ENCODE results near the gene FAM24A. TPM values are rescaled to one million over a fixed set of nuclear protein-coding genes. Genes with fewer than 3 reads are reported as not detected.
"Not testable (repeated sequence)": the region's sequence is repeated elsewhere in the genome, so short reads cannot be mapped to it uniquely, and the experiment has no call there.

Gene FAM24A
- total and polyA plus RNA-seq, 7 donors, result not detected

DNA sequence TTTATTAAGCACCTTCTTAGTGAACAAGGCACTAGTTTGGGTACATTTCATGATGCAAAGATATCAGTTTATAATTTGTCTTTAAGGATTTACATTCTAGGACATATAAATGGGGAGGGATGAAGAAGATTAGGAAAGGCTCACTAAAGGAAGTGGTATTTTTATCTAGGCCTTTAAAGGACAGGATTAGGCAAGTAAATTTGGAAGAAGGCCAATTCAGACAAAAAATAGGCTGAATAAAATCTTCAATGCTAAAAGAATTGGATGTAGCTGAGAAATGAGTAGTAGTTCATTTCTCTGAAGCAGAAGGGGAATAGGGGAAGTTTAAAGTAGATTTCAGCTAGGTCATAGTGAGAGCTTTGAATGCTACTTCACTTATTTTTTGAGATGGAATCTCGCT lies 26.2 kb upstream of the FAM24A start:
- H3K27me3 ChIP-seq (ENCODE audit: insufficient read depth in 3 of 3, low read length in 2 of 3), result peaks cover 0 to 15% (median 4%) of the 10 kb centered on the region in 3 donors
- no peaks in the 10 kb centered on the region for H3K9me3 ChIP-seq
- H3K36me3 ChIP-seq (ENCODE audit: insufficient read depth in 1 of 2, low read depth in 1 of 2), result no peaks in the 10 kb centered on the region
- H3K4me3 ChIP-seq, result no peak overlapping the region
- no peak for ATAC-seq
- 98 to 100% (median 100%) methylated on average over 1 of the region's 1 CpG for WGBS, 3 donors
- no peak for DNase-seq
- H3K27ac ChIP-seq, result no peak overlapping the region
- intact Hi-C loops (cut with DNase I), result no loop called here
- TF ChIP-seq, protein P1, sequence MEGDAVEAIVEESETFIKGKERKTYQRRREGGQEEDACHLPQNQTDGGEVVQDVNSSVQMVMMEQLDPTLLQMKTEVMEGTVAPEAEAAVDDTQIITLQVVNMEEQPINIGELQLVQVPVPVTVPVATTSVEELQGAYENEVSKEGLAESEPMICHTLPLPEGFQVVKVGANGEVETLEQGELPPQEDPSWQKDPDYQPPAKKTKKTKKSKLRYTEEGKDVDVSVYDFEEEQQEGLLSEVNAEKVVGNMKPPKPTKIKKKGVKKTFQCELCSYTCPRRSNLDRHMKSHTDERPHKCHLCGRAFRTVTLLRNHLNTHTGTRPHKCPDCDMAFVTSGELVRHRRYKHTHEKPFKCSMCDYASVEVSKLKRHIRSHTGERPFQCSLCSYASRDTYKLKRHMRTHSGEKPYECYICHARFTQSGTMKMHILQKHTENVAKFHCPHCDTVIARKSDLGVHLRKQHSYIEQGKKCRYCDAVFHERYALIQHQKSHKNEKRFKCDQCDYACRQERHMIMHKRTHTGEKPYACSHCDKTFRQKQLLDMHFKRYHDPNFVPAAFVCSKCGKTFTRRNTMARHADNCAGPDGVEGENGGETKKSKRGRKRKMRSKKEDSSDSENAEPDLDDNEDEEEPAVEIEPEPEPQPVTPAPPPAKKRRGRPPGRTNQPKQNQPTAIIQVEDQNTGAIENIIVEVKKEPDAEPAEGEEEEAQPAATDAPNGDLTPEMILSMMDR (IDR thresholded peaks at IDR 0.05), result no peak
- no peaks in the 10 kb centered on the region for H3K4me1 ChIP-seq

DNA sequence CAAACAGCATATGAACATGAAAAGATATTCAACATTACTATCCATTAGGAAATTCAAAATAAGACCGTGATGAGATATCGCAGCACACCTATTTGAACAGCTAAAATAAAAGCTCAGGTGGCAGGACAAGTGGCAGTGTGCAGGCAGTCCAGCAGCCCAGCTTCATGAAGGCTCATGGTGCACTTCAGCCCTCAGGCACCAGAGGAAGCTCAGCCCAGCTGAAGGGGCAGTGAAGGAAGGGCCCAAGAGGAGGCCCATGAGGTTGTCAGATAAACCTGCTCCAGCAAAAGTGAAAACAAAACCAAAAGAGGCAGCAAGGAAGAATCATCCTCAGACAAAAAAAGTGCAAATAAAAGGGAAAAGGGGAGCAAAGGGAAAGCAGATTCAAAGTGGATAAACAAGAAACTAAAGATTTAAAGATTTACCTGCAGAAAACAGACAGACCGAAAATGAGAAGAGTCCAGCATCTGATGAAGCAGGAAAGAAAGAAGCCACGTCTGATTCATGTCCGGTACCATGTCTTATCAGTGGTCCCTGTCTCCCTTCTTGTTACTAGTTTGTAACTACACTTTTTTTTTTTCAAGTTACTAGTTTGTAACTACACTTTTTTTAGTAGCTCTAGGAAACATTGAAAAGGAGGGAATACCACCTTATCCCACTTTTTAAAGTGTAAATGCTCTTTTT lies 16.0 kb upstream of the FAM24A start:
- ATAC-seq (no peak), DNase-seq (no peak)
- Histone ChIP-seq H3K9me3 (no peaks in the 10 kb centered on the region), H3K4me1 (no peaks in the 10 kb centered on the region), H3K36me3 (ENCODE audit: insufficient read depth in 1 of 2, low read depth in 1 of 2) (no peaks in the 10 kb centered on the region), H3K4me3 (no peak overlapping the region), H3K27ac (no peak overlapping the region), H3K27me3 (ENCODE audit: insufficient read depth in 3 of 3, low read length in 2 of 3) (no peaks in the 10 kb centered on the region)
- 87 to 90% (median 89%) methylated on average over 5 of the region's 5 CpGs for WGBS, 3 donors
- intact Hi-C loops (cut with DNase I), result no loop called here
- TF ChIP-seq, protein P1 (IDR thresholded peaks at IDR 0.05), result no peak

DNA sequence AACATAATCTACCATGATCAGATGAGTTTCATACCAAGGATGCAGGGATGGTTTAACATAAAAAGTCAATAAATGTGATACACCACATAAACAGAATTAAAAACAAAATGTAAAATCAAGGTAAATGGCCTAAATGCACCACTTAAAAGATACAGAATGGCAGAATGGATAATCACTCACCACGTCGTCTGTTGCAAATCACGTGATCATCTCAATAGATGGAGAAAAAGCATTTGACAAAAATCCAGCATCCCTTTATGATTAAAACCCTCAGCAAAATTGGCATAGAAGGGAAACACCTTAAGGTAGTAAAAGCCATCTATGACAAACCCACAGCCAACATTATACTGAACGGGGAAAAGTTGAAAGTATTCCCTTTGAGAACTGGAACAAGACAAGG lies 6.5 kb upstream of the FAM24A start:
- intact Hi-C loops (cut with DNase I); ATAC-seq; H3K9me3 ChIP-seq; H3K27ac ChIP-seq; H3K36me3 ChIP-seq (ENCODE audit: insufficient read depth in 1 of 2, low read depth in 1 of 2); H3K27me3 ChIP-seq (ENCODE audit: insufficient read depth in 3 of 3, low read length in 2 of 3); H3K4me1 ChIP-seq; DNase-seq; H3K4me3 ChIP-seq: not testable (repeated sequence)
- 73 to 75% (median 74%) methylated on average over 4 of the region's 4 CpGs for WGBS, 3 donors

DNA sequence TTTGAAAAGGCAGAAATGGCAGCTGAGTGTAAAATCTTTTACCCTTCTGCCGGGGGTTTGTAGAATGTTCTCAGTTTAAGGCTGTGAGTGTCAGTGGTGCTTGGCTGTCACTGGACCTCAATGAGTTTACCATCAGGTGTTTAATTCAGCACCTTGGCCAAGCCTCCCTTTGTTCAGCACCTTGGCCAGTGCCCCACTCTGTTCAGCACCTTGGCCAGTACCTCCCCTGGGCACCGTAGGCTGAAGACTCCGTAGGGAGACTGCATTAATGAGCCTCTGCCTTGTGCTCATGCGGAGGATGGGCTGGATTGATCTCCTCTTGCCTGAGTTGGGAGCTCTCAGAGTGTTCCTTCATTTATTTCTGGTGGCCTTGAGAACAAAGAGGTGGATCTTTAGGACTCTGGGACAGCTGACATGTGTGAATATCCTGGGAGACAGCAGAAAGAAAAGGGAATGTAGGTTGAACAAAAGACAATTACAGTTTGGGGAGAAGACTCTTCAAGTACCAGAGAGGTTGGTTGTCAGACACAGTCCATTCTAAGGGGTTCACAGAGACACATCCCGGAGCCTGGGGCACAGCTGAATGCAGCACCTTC lies 1.6 kb downstream of the FAM24A start:
- no peaks in the 10 kb centered on the region for H3K27me3 ChIP-seq (ENCODE audit: insufficient read depth in 3 of 3, low read length in 2 of 3)
- DNase-seq (peak in 1 of 2 donors; percentile 17), ATAC-seq (peak in 1 of 4 donors; percentile 55)
- TF ChIP-seq, protein P1 (IDR thresholded peaks at IDR 0.05), result no peak
- H3K4me1 ChIP-seq, result no peaks in the 10 kb centered on the region
- WGBS, 3 donors, result 22 to 29% (median 22%) methylated on average over 5 of the region's 5 CpGs
- no peak overlapping the region for H3K4me3 ChIP-seq
- no peaks in the 10 kb centered on the region for H3K36me3 ChIP-seq (ENCODE audit: insufficient read depth in 1 of 2, low read depth in 1 of 2)
- no peaks in the 10 kb centered on the region for H3K9me3 ChIP-seq
- intact Hi-C loops (cut with DNase I), result no loop called here
- H3K27ac ChIP-seq, result no peak overlapping the region

DNA sequence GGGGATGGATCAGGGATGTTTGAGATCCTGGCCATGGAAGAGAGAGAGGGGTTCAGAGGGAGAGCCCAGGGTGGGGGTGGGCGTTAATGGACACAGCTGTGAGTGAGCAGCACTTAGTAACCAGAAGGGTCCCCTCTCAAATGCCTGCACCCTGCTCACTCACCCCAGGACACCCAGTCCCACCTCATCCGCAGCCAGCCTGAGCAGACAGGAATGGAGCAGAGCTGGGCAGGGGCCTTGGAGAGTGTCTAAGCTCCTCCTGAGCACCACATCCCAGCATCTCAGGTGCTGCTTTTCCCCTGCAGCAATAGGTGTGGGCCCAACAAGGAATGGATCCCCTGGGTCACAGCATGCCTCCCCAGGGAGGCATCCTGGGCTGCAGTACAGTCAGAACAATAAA lies 5.3 kb downstream of the FAM24A start:
- Histone ChIP-seq H3K4me1 (no peaks in the 10 kb centered on the region), H3K9me3 (no peaks in the 10 kb centered on the region), H3K27me3 (ENCODE audit: insufficient read depth in 3 of 3, low read length in 2 of 3) (no peaks in the 10 kb centered on the region), H3K4me3 (no peak overlapping the region), H3K27ac (no peak overlapping the region), H3K36me3 (ENCODE audit: insufficient read depth in 1 of 2, low read depth in 1 of 2) (no peaks in the 10 kb centered on the region)
- intact Hi-C loops (cut with DNase I), result no loop called here
- no peak for ATAC-seq
- 52 to 77% (median 64%) methylated on average over 2 of the region's 2 CpGs for WGBS, 3 donors
- TF ChIP-seq, protein P1 (IDR thresholded peaks at IDR 0.05), result no peak
- no peak for DNase-seq
